H1 (cell line): ENCODE measurements around the gene CLCNKB. TPM values are rescaled to one million over a fixed set of nuclear protein-coding genes. Genes with fewer than 3 reads are reported as not detected.

Experiments
- CTBP2 ChIP-seq: IDR thresholded peaks from 2 replicates; pipeline ENCODE4 v1.7.0; 2011; ENCODE audit warnings: borderline replicate concordance, mild to moderate bottlenecking, moderate library complexity, mixed read lengths, low read length; ENCODE audit not compliant: insufficient read depth, insufficient read length
- NRF1 ChIP-seq: IDR thresholded peaks from 2 replicates; pipeline ENCODE4 v1.6.1; 2011; ENCODE audit warnings: mild to moderate bottlenecking, low read depth, low read length, improper control_type of control experiment
- RBBP5 ChIP-seq: IDR thresholded peaks from 2 replicates; pipeline ENCODE4 v1.7.1; 2012; ENCODE audit warnings: low read depth, mild to moderate bottlenecking, inconsistent platforms, low read length, moderate library complexity, borderline replicate concordance
- SP1 ChIP-seq: IDR thresholded peaks from 2 replicates; pipeline ENCODE4 v1.6.1; 2011; ENCODE audit warnings: low read depth, low read length
- SP4 ChIP-seq: IDR thresholded peaks from 2 replicates; pipeline ENCODE4 v1.6.1; 2012; ENCODE audit warnings: low read length, inconsistent platforms
- polyA plus RNA-seq, 7 experiments: library from polyadenylated mRNA; depleted of rRNA in 3 of 7; stranded (reverse) in 5 of 7; unstranded in 2 of 7; fragments of >200 nt in 5 of 7; fragments of 200-250 nt in 2 of 7; gene quantifications; 1 replicate in 5 of 7; 2 replicates in 1 of 7; 4 replicates in 1 of 7; pipeline versions ENCODE4 v1.2.1 to v1.2.3, GENCODE V29; 2011 to 2013; ENCODE audit warnings: missing spikeins in 2 of 7, mixed read lengths in 2 of 7
- total RNA-seq: library from RNA; stranded (reverse); fragmentation: NEBNext Ultra II Directional; extraction: Animal tissue kit (Norgen Biotek cat#: 25700); gene quantifications from 2 replicates; pipeline ENCODE4 v1.2.1, GENCODE V29; 2021

CLCNKB gene
- total and polyA plus RNA-seq, 2 of the 8 experiments (the other 6 are each of a cell fraction or from before 2014, with no cell fraction given) = 1.2 to 3.5 TPM

GRCh38 chr1:16032388-16033102 is 11.0 kb upstream of the CLCNKB start (continued):
- TF ChIP-seq CTBP2 = no peak
- peak; percentile 48; the same call in 1 of the 2 replicates for TF ChIP-seq SP1
- peak; percentile 84; the same call in 1 of the 2 replicates for TF ChIP-seq SP4
- TF ChIP-seq RBBP5 = no peak
- TF ChIP-seq NRF1 = no peak
